ENCODE measurements around the gene PHETA1. TPM values are rescaled to one million over a fixed set of nuclear protein-coding genes. Genes with fewer than 3 reads are reported as not detected.

Gene PHETA1
- total RNA-seq, 1 donor from 2014 or later, result 20.5 TPM

GRCh38 chr12:111359231-111359913 is 9.5 kb downstream of the PHETA1 start:
- Histone ChIP-seq H3K27me3 (ENCODE audit: low read depth) (no peaks in the 10 kb centered on the region), H3K4me3 (no peak overlapping the region), H3K27ac (no peak overlapping the region), H3K9me3 (no peaks in the 10 kb centered on the region), H3K4me1 (peaks cover 18% of the 10 kb centered on the region), H3K36me3 (peaks cover 22% of the 10 kb centered on the region)
- TF ChIP-seq, protein P1, sequence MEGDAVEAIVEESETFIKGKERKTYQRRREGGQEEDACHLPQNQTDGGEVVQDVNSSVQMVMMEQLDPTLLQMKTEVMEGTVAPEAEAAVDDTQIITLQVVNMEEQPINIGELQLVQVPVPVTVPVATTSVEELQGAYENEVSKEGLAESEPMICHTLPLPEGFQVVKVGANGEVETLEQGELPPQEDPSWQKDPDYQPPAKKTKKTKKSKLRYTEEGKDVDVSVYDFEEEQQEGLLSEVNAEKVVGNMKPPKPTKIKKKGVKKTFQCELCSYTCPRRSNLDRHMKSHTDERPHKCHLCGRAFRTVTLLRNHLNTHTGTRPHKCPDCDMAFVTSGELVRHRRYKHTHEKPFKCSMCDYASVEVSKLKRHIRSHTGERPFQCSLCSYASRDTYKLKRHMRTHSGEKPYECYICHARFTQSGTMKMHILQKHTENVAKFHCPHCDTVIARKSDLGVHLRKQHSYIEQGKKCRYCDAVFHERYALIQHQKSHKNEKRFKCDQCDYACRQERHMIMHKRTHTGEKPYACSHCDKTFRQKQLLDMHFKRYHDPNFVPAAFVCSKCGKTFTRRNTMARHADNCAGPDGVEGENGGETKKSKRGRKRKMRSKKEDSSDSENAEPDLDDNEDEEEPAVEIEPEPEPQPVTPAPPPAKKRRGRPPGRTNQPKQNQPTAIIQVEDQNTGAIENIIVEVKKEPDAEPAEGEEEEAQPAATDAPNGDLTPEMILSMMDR (IDR thresholded peaks at IDR 0.05), result no peak
- ATAC-seq (no peak), DNase-seq (no peak)
- intact Hi-C loops (cut with DNase I), result no loop called here

DNA sequence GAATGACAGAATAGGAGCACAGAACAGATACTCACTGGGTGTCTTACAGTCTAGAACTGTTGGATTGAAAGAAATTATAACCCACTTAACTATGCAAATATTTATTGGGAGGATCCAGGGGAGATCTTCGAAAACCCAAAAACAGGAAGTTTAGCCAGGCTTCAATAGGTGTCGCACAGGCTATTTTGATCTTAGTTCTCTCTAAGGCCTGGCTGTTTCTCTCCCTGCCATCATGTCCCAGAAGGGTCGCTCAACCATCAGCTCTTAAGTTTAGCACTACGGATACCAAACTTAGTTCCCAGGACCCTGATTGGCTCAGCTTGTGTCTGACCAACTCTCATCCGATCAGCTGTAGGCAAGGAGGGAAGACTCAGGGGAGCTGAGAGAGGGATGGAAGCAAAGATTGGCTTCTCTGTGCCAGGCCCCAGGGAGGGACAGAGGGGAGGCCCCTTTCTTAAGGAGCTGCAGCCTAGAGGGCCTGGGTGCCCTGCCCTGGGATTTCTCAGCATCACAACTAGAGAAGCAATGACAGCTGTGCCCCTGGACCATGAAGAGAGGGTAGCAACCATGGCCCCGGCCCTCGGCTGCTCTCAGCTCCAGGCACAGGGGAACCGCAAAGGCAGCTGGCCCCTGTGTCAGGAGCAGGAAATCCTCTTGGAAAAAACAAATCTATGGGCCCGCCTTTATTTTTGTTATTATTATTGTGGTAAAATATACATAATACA is 13.5 kb downstream of the PHETA1 start:
- H3K4me3 ChIP-seq, result no peak overlapping the region
- ATAC-seq, result no peak
- DNase-seq, result no peak
- TF ChIP-seq, protein P1 (IDR thresholded peaks at IDR 0.05), result no peak
- H3K27ac ChIP-seq, result no peak overlapping the region
- intact Hi-C loops (cut with DNase I), result no loop called here
- H3K9me3 ChIP-seq, result no peaks in the 10 kb centered on the region
- H3K27me3 ChIP-seq (ENCODE audit: low read depth), result no peaks in the 10 kb centered on the region
- H3K36me3 ChIP-seq, result no peaks in the 10 kb centered on the region
- H3K4me1 ChIP-seq, result peaks cover 7% of the 10 kb centered on the region

- no peak overlapping the region for H3K27ac ChIP-seq
- peaks cover 4% of the 10 kb centered on the region for H3K4me1 ChIP-seq
- H3K36me3 ChIP-seq, result no peaks in the 10 kb centered on the region
- ATAC-seq (no peak), DNase-seq (no peak)
- no peak overlapping the region for H3K4me3 ChIP-seq
- intact Hi-C loops (cut with DNase I), result no loop called here
- TF ChIP-seq, protein P1 (IDR thresholded peaks at IDR 0.05), result no peak
- H3K9me3 ChIP-seq, result no peaks in the 10 kb centered on the region
- no peaks in the 10 kb centered on the region for H3K27me3 ChIP-seq (ENCODE audit: low read depth)
Measured at GRCh38 chr12:111354511-111354910, 14.4 kb downstream of the PHETA1 start.

GRCh38 chr12:111353603-111354295 is 15.1 kb downstream of the PHETA1 start:
- no peak for ATAC-seq
- TF ChIP-seq, protein P1 (IDR thresholded peaks at IDR 0.05), result no peak

DNA sequence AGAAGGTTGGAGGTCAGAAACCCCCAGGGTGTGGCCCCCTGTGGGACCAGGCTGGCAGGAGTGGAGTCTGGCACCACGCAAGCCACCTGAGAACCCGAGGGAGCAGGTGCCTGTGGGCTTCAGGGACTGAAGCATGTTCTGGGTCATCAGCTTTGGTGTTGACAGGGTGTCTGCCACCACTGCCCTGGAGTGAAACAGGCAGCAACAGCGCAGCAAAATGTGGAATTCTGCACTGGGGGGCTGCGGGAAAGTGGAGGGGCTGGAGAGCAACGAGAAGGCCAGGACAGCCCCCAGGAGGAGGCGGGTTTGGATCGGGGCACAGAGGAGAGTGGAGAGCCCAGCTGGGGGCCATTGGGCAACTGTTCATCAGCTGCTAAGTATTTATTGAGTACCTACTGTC is 15.9 kb downstream of the PHETA1 start:
- Histone ChIP-seq H3K9me3 (peaks cover 5% of the 10 kb centered on the region), H3K27ac (no peak overlapping the region), H3K36me3 (no peaks in the 10 kb centered on the region), H3K4me1 (no peaks in the 10 kb centered on the region), H3K27me3 (ENCODE audit: low read depth) (no peaks in the 10 kb centered on the region), H3K4me3 (no peak overlapping the region)
- DNase-seq, result no peak
- TF ChIP-seq, protein P1 (IDR thresholded peaks at IDR 0.05), result no peak
- intact Hi-C loops (cut with DNase I), result no loop called here
- ATAC-seq, result no peak

More at GRCh38 chr12:111353603-111354295, 15.1 kb downstream of the PHETA1 start:
- Histone ChIP-seq H3K9me3 (no peaks in the 10 kb centered on the region), H3K36me3 (no peaks in the 10 kb centered on the region), H3K27me3 (ENCODE audit: low read depth) (no peaks in the 10 kb centered on the region), H3K4me3 (no peak overlapping the region), H3K27ac (no peak overlapping the region), H3K4me1 (no peaks in the 10 kb centered on the region)
- intact Hi-C loops (cut with DNase I), result no loop called here
- DNase-seq, result no peak

Measured in lower lobe of right lung (tissue), 2 donors.